ENCODE measurements around the gene RNF138.

DNA sequence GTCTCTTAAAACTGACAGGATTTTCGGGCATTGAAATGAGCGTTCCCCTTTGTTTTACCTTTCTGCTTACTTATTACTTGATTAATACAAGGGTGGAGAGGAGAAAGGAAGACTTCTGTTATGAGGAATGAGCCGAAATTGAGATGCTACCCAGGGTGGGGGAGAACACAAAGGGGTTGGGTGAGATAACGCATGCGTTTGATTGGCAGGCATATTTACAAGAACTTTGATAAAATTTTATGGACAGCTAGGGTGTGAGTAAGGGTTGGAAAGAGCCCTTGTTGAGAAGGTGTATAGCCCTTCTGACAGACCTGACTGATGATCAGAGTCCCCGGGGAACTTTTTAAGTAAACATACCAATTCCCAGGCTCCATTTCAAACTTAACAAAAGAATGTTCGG, 1.8 kb downstream of the RNF138 start:
- TF ChIP-seq, protein P1, sequence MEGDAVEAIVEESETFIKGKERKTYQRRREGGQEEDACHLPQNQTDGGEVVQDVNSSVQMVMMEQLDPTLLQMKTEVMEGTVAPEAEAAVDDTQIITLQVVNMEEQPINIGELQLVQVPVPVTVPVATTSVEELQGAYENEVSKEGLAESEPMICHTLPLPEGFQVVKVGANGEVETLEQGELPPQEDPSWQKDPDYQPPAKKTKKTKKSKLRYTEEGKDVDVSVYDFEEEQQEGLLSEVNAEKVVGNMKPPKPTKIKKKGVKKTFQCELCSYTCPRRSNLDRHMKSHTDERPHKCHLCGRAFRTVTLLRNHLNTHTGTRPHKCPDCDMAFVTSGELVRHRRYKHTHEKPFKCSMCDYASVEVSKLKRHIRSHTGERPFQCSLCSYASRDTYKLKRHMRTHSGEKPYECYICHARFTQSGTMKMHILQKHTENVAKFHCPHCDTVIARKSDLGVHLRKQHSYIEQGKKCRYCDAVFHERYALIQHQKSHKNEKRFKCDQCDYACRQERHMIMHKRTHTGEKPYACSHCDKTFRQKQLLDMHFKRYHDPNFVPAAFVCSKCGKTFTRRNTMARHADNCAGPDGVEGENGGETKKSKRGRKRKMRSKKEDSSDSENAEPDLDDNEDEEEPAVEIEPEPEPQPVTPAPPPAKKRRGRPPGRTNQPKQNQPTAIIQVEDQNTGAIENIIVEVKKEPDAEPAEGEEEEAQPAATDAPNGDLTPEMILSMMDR (IDR thresholded peaks at IDR 0.05) = no peak
- no peak for TF ChIP-seq POLR2A (IDR thresholded peaks at IDR 0.05)
